SK-MEL-5 (cell line): ENCODE results near the gene DHH. TPM values are rescaled to one million over a fixed set of nuclear protein-coding genes. Genes with fewer than 3 reads are reported as not detected.
"Not testable (repeated sequence)": the region's sequence is repeated elsewhere in the genome, so short reads cannot be mapped to it uniquely, and the experiment has no call there.

Experiments used
- DNase-seq: peaks from one replicate; pipeline ENCODE4 v3.0.0-alpha.2; 2016; ENCODE audit warnings: low read depth, low spot score
- in situ Hi-C: cut with HindIII; loops from 2 replicates; pipeline ENCODE4 v1.10.0; 2016; ENCODE audit warnings: low sequenced_read_pairs, high pct_unique_total_duplicates, low pct_unique_long_range_greater_than_20kb
- total RNA-seq: library from RNA; depleted of rRNA; stranded (reverse); fragments of >200 nt; shearing (Covaris generic); gene quantifications from 2 replicates; pipeline ENCODE4 v1.2.3, GENCODE V29; 2014

DHH gene
- total RNA-seq, 1 experiment from 2014 or later: 0.05 TPM

DNA sequence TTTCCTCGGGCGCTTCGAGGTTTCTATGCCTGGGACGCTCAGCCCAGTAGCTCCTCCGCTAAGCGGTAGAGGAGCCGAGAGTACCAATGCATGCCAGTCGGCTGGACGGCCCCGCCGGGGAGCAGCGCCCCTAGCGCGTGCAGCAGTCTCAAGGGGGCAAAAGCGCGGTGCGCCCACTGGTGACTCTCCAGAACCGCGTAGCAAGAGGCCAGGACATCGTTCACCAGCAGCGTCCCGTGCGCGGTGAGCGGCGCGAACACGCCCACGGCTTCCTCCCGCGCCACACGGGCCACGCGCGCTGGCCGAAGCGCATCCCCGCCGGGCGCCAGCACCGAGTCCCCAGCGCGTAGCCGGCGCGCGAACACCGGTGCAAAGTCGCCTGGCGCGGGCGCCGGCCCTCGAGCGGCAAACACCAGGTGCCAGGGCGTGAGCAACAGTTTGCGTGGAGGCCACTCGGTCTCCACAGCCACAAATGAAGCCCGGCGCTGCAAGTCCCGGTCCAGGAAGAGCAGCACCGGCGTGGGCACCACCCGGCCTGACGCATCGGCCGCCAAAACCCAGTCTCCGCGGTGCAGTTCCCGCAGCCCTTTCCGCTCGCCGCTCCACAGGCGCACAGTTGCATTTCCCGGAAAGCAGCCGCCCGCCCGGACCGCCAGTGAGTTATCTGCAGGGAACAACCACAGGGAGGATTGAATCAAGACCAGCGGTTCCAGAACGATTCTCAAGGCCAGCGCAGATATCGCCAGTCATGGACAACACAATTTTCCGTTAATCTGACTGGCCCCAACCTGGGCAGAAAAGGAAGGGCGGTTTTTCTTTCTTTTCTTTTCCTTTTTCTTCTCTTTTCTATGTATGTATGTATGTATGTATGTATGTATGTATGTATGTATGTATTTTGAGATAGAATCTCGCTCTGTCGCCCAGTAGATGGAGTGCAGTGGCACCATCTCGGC lies 4.5 kb downstream of the DHH start:
- in situ Hi-C loops: no loop called here
- no peak for DNase-seq

DNA sequence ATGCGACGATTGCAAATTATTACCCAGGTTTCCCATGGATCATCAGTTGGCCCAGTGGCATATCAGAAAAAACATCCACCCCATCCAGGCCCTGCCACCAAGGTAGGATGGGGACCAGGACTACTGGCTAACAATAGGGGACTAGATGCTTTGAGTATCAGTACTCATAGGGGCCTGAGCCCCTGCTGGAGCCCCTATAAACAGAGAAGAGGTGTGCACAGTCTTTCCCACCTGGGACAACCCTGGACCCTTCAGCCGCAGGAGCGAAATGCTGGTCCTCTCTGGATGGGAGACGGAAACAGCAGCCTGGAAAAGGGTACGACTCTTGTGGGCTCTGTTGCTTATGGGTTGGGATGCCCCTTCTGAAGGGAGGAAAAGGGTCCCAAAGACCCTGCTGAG lies 5.7 kb downstream of the DHH start:
- DNase-seq: no peak
- in situ Hi-C loops: no loop called here

DNA sequence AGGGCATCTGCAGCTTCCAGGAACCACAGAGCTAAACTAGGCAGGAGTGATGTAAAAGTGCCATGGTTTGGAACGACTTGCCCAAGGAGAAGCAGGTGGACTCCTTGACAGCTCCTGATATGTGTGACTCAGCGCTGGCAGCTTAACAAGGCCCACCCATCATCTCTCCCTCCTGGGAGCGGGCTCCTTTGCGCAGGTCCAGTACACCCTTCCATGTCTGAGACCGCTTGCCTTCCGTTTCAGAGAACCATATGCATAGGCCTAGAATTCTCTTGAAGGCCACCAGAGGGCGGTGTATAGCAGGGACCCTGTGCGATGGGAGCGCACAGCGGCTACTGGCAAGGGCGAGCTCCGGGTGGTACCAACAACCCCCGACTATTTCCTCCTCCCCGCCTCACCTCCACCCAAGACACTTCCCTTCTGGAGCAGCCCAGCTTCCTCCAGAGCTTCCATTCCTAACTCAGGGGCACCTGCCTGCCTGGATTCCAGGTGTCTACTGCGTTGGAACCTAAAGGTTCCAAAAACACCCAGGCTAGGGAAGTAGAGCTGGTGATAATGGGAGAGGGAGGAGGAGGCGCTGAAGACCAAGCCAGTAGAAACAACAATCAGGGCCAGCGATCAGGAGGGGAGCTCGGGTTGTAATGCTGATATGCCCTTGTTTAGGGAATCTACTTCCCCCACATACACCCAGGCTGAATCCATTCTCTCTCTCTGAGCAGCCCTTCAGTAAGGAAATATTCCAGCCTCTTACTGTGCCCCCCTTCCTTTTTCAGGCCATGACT lies 6.3 kb downstream of the DHH start:
- peak; percentile 93 for DNase-seq
- in situ Hi-C loops: no loop called here

DNA sequence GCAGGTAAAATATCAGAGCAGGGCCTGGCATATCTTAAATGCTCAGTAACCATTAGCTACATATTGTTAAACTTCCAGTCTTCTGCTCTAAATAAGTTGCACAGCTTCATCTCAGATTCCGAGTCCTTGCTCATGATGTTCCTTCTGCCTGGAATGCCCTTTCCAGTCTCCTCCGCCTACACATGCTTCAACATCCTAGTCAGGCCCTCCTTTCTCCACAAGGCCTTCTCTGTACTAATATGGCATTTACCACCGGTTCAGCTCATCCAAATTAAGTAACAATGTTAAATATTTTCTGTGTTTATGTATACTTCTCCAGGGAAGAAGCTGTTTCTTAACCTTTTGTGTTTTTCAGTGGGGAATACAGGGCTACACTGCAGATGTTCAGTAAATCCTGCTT lies 8.5 kb downstream of the DHH start:
- peak; percentile 36 for DNase-seq
- in situ Hi-C loops: no loop called here

DNA sequence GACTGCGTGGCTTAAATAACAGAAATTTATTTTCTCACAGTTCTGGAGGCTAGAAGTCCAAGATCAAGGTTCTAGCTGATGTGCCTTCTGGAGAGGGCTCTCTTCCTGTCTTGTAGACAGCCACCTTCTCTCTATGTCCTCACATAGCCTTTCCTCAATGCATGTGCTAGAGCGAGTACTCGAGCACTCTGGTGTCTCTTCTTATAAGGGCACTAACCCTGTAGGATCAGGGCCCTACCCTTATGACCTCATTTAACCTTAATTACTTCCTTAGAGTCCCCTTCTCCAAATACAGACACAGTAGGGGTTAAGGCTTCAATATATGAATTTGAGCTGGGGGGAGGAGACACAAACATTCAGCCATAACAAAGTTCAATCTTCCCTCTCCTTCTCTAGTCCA lies 10.2 kb downstream of the DHH start:
- in situ Hi-C loops: no loop called here
- no peak for DNase-seq

DNA sequence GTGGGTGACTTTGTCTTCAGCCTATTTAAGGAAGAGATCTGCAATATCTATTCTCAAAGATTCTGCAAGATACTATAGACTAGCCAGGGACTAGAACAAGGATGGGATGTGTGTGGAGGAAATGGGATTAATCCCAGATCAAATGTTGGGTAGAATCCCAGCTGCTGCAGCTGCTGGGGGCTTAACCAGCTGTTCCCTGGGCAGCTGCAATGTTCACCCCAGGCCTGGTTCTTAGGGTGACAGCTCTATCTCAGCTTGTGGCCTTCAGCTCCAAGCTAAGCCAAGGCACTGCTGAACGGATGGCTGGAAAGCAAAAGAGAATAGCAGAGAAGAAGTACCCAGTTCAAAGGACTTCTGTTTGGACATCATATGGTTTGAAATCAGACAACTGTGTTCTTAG lies 14.8 kb downstream of the DHH start:
- no peak for DNase-seq
- in situ Hi-C loops: no loop called here

DNA sequence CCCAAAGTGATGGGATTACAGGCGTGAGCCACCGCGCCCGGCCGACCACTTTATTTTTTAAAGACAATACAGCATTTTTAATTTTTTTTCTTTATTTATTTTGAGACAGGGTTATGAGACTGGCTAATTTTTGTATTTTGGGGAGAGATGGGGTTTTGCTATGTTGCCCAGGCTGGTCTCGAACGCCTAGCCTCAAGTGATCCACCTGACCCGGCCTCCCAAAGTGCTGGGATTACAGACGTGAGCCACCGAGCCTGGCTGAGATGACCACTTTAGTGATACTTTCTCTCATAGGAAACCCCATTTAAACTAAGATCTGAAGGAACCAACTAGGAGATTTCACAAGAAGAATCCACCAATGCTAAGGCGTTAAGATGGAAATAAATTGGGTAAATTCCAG lies 23.6 kb downstream of the DHH start:
- no peak for DNase-seq
- in situ Hi-C loops: no loop called here

DNA sequence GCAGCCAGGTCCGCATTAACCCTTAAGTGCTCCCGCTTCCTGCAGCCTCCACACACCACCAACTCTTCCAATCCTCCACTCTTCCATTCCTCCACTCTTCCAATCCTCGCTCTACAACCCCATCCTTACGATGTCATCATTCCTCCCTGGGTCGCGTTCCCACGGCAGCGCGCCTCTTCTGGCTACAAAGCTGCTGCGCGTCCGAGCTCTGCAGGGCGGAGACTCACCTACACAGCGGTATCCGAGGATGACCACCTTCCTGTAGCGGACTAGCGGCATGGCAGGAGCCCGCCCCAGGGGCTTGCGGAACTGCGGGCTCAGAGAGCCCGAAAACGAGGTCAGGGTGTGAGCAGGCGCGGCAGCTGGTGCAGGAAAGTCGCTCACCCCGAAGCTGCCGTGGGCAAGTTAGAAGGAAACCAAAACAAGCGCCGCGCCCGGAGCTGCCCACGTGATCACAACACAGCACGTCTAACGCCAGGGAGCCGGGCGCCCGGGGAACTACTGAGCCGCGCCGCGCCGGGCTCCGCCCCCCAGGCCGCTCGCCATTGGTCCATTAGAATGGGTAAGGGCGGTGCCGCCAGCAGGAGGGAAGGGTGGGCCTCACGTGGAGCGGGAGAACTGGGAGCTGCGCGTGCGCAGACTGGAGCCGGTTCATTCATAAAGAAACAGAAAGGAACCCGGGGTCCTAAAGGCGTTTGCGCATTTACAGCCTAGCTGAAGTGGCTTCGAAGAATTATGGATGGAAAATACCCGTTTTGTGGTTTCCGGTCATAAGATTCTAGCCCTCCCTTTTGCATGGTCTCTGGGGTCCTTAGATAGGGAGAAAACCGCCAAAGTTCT lies 24.9 kb downstream of the DHH start, which contains the start of gene RHEBL1:
Gene RHEBL1, minus strand, starts transcription at position 473 of the 840 bp plus-strand sequence. Its CDS starts 194 bp downstream, at position 279.
- in situ Hi-C loops: no loop called here
- DNase-seq: peak; percentile 98

DNA sequence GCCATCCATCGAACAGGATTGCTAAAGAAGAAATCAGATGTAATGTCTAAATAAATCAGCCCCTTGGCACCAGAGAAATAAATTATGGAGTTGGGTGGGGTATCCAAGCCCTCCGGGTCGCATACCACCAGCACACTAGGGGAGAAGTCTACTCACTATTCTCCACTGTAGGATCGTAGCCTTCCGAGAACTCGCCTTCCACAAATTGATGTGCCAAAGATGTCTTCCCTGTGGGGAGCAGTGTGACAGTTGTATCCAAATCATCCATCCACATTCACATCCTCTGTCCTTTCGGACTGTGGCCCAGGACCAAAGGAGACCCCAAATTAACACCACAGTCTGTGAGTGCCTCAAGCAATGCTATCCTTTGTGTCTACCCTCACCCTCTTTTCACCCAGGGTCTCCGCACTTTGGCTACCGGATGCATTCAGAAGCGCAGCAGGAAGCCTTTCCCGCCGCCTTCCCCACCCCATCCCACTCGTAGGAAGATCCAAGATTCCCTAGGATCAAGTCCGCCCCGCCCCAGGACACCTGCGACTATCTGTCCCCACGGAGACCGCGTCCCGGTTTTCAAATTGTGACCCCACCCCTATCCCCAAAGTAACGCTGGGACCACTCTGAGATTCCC lies 25.6 kb downstream of the DHH start:
- in situ Hi-C loops: no loop called here
- DNase-seq: no peak

DNA sequence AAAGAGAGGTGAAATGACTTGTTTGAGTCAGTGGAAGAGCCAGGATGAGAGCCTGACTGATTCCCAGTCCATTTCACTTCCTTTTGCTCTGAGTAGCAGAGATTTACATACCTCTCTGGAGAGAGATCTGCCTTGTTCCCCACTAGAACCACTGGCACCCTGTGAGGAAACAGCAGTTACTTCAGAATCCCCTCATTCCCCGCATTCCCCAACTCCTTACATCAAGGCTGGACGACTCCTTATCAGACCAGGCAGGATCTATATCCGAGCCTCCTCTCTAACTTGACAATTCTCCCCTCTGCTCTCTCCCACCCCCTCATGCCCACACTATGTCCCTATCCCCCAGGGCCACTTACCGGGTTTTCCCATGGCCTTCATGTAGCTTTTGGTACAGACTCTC lies 28.5 kb downstream of the DHH start:
- in situ Hi-C loops: no loop called here
- DNase-seq: no peak

DNA sequence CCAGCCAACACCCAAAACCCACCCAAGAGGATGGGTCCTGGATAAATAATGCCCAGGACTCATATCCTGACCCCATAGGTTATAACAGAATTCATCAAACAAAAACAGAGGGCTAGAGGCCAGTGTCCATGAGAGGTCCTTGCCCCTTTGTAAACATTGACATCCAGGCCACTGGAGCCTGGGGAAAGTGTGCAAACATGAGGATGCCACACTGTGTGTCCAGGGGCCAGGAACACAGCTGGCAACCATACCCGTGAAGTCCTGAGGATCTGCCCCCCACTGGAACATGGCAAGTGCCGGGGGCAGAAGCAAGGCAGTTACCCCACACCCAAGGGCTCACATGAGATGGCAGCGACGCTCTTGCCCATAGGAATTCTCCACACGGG lies 29.8 kb downstream of the DHH start:
- in situ Hi-C loops: no loop called here
- no peak for DNase-seq

DNA sequence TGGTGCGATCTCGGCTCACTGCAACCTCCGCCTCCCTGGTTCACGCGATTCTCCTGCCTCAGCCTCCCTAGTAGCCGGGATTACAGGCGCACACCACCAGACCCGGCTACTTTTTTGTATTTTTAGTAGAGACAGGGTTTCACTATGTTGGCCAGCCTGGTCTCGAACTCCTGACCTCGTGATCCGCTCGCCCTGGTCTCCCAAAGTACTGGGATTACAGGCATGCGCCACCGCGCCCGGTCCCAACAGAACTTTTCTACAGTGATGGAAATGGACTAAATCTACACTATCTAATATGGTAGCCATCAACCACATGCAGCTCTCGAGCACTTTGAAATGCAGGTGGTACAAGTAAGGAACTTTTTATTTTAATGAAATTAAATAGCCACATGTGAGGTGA lies 32.7 kb downstream of the DHH start:
- DNase-seq, in situ Hi-C loops: not testable (repeated sequence)

DNA sequence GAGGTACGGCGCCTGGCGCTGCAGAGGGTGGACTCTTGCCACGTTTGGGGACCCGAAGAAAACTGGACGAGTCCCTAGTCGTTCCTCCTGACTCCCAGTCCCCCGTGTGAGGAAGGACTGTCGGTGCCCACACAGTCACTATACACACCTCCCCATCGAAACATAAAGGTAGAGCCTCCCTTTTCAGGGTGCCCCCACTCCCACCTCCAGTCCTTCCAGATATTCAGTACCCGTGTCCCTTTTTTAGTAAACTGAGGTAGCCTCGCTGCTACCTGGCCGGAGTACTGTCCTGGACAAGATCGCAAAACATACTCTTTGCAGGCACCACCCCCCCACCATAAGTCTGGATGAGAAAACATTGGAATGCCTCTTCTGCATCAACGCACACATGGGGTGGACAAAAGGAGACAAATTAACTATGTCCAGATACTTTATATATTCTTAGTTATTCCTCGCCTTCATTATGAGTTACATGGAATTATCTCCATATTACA lies 33.4 kb downstream of the DHH start:
- DNase-seq: no peak
- in situ Hi-C loops: no loop called here

DNA sequence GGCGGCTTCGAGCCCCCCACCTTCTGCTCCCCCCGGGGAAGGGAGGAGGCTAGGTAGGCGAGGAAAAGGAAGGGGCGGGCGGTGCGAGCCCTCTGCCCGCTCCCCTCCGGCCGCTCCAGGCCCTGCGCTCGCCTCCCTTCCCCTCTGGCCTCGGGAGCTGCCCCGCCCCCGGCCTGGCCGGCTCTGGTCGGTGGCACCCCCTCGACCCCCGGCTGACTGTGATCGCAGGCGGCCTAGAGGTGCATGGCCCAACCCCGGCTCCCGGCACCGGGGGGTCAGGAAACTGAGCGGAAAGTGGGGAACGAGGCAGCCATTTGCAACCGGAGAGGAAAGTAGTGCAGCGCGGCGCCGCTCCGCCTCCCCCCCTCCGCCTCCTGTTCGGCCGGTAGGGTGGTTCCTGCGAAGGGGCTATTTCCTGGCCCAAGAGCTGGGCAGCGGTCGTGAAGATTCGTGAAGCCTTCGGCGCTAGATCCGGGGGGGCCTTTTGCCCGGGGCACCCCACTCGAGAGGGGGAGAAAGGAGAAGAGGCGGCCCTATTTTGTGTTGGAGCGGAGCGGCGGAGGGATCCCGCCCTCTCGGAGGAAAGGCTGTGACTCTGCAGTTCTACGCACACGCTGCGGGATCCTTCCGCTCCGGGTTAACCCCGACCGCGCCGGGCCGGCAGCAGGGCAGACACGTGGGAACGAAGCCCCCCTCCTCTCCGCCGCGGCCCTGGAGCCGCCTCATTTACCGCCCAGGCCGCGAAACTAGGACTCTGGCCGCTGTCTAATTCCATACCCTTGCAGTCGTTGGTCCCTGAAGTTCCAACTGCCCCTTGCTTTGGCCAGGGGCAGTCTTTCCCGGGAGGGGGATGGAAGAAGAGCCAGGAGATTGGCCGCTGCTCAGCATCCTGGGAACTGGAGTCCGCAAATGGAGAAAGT lies 34.1 kb downstream of the DHH start, which contains the start of gene KMT2D:
Gene KMT2D, minus strand, starts transcription at position 558 of the 920 bp plus-strand sequence. CDS start 5,470 bp downstream, outside the sequence.
- peak; percentile 92 for DNase-seq
- in situ Hi-C loops: no loop called here

DNA sequence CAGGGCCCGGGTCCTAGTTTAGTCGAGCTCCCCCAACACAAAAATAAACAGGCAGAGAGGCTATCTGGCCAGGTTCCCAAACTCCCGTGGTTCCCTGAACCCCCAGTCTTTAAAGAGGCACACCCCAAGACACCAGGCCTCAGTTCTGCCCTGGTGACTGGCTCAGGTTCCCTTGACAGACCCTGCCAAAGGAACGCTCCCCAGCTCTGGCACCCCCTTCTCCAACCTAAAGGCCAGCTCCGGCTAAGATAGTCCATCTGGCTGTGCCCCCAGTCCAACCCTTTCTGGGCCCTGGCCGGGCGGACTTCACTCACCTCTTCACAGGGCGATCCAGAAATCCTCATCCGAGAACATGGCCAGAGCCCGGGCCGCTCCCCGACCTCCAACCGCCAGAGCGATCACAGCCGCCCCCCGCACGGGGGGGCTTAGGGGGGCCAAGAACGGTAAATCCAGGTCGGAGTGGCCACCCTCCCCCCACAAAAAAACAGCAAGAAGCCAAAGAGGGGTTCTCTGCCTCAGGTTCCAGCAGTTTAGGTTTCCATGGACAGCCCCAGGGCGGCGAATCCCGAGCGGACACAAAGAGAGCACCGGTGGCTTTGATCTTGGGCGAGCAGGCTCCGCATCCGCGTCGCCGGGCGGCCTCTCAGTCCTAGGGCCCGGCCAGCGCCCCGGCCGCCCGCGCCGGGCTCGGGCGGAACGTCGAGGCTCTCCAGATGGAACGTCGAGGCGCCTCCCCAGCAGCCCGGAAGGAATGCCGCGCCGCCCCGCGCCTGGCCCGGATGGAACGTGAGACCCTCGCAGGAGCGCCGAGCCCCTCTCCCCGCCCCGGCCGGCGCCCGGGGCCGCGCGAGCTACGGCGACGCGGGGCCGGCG lies 35.1 kb downstream of the DHH start:
- DNase-seq: no peak
- in situ Hi-C loops: no loop called here

DNA sequence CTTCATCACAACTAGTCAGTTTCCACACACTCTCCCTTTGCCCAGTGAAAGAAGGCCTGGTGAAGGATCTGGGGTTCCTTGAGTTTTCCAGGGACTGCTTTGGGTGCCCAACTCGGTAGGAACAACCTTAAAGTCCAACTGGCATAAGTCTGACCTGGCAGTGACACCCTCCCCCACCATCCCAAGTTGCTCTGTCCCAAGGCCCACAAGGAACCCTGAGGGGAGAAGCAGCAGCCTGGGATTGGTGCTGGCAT lies 35.6 kb downstream of the DHH start:
- in situ Hi-C loops: no loop called here

More for the DNA sequence above, 35.6 kb downstream of the DHH start:
- no peak for DNase-seq
